HG02759 (cell line): ENCODE data around the gene ESYT1.
"Not testable (repeated sequence)": the region's sequence is repeated elsewhere in the genome, so short reads cannot be mapped to it uniquely, and the experiment has no call there.

Experiments used
- ATAC-seq: cut with Tn5 transposase; IDR thresholded peaks from one replicate; pipeline ENCODE4 v1.9.1; 2021; ENCODE audit warnings: mild to moderate bottlenecking, moderate library complexity; ENCODE audit not compliant: unreplicated experiment

Gene ESYT1

GRCh38 chr12:56154246-56154771 is 26.2 kb downstream of the ESYT1 start:
- ATAC-seq: no peak

- ATAC-seq: no peak
Observed at GRCh38 chr12:56154818-56155217, 26.8 kb downstream of the ESYT1 start.

- ATAC-seq: no peak
Observed at GRCh38 chr12:56155256-56155845, 27.3 kb downstream of the ESYT1 start.

- not testable (repeated sequence) for ATAC-seq
Observed at GRCh38 chr12:56156464-56157200, 28.6 kb downstream of the ESYT1 start.

DNA sequence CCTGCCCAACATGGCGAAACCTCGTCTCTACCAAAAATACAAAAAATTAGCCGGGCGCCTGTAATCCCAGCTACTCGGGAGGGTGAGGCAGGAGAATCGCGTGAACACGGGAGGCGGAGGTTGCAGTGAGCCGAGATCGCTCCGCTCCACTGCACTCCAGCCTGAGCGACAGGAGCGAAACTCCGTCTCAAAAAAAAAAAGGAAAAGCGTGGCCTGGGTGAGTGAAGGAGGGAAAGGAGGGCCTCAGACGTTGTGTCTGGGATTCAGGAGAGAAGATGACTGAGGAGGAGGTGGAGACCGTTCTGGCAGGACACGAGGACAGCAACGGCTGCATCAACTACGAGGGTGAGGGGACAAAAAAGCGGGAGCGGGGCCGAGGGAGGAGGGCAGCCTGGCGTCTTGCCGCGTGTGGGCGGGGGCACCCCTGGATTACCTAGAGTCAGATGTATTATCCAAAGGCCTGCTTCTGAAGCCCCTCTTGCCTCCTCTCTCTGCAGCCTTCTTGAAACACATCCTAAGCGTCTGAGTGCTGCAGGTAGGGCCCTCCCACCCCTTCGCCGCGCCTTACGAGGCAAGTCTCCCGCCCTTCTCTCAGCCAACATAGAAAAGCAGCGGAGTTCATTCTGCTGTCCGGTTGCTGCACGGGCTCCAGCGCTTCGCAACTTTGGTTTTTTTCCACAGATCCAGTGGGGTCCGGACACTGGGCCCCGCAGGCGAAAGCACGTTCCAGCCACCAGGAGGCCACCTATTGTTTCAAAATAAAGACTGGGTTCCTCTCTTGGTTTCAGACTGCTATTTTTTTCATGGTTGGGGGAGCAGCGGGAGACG is 29.3 kb downstream of the ESYT1 start:
- ATAC-seq: peak; percentile 34

GRCh38 chr12:56158029-56158925 is 30.2 kb downstream of the ESYT1 start, which contains the start of gene MYL6:
Gene MYL6 (plus strand): TSS chr12:56158359. CDS start chr12:56158402, 43 bp downstream.
- ATAC-seq: peak; percentile 89

GRCh38 chr12:56158926-56159461 is 30.9 kb downstream of the ESYT1 start:
- no peak for ATAC-seq

DNA sequence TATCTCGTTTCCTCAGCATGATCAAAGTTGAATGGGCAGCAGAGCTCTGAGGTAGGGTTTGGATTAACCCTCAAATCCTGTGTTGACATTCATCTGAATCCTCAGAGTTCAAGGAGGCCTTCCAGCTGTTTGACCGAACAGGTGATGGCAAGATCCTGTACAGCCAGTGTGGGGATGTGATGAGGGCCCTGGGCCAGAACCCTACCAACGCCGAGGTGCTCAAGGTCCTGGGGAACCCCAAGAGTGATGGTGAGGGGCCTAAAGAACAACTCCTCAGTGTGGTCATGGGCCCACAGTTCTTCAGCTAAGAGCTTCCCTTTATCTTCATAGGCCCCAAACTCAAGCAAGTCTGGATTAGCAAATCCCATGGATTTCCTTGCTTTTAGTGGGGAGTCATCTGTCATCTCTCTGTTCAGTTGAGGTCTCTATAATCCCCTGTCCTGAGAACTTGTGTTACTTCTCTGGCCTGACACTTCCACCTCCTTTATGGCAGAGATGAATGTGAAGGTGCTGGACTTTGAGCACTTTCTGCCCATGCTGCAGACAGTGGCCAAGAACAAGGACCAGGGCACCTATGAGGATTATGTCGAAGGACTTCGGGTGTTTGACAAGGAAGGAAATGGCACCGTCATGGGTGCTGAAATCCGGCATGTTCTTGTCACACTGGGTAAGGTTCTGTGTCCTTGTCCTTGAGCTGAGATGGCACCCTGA is 31.6 kb downstream of the ESYT1 start:
- ATAC-seq: no peak

DNA sequence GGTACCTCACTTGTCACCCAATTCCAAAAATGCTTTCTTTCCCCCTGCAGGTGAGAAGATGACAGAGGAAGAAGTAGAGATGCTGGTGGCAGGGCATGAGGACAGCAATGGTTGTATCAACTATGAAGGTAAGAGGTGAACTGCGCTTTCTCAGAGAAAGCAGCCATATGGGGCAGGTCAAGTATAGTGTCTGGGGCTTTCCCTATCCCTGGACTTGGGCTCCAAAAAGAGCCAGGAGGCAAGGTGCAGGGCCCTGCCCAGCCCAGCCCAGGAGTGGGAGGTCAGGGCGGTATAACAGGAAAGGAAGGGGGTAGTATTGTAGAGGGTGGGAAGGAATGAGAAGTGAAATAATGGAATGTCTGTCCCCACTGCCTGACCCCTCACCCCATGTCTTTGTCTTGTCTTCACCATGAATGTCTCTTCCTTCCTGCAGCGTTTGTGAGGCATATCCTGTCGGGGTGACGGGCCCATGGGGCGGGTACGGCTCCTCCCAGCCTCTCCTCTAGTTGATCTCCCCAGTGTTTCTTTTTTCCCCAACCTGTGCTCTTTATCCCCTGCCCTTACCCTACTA is 32.2 kb downstream of the ESYT1 start:
- ATAC-seq: no peak

- no peak for ATAC-seq
Observed at GRCh38 chr12:56160894-56161689, 33.0 kb downstream of the ESYT1 start.

GRCh38 chr12:56161690-56162351 is 33.8 kb downstream of the ESYT1 start:
- ATAC-seq: no peak

DNA sequence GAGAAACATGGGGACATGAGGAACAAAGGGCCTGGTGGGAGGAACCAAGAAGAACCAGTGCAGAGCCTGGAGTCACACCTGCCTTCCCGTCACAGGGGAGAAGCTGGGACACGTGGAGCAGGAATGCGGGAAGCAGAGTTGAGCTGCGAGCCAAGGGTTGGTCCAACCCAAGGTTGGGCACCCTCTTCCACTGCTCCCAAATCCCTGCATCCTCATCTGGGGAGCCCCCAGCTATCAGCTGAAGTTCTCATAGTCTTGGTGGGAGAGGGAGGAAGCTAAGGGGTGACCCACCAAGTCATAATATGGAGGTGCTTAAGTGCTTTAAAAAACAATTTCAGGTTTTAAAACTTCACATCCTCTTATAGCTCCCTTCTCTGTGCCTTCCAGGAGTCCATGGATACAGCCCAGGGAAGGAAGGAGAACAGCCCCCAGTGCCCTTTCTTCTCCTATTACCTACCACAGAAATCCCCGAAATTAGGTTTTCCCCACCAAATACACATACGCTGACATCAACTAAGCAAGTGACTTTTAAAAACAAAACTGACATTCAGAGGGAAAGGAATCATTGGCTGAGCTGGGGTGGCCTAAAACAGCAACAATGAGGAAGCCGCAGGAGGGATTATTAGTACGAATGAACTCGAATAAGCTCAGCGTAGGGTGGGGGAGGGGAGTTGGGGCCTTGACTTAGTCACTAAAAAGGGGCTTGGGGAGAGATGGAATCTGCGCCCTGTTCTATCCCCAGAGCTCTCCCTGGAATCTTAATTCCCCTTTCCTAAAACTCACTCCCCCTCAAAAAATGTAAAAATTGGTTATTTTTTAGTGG is 34.6 kb downstream of the ESYT1 start:
- no peak for ATAC-seq

GRCh38 chr12:56163533-56164344 is 35.7 kb downstream of the ESYT1 start:
- no peak for ATAC-seq

DNA sequence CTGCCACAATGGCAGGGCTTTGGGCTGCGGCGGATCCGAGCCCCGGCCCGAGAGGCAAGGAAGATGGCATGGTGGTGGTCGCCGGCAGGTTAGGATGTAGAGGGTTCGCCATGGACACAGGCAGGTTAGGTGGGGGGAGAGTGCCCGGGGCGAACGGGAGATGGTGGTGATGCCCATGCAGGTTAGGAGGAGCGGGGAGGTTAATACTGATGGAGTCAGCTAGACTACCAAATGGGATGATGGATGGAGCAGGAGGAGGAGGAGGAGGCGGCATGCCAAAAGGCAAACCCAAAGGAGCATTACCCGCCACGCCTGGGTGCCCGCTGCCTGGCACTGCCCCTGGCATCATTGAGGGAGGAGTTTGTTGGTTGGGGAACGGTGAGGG is 36.3 kb downstream of the ESYT1 start:
- no peak for ATAC-seq

GRCh38 chr12:56165369-56165768 is 37.3 kb downstream of the ESYT1 start:
- ATAC-seq: no peak

DNA sequence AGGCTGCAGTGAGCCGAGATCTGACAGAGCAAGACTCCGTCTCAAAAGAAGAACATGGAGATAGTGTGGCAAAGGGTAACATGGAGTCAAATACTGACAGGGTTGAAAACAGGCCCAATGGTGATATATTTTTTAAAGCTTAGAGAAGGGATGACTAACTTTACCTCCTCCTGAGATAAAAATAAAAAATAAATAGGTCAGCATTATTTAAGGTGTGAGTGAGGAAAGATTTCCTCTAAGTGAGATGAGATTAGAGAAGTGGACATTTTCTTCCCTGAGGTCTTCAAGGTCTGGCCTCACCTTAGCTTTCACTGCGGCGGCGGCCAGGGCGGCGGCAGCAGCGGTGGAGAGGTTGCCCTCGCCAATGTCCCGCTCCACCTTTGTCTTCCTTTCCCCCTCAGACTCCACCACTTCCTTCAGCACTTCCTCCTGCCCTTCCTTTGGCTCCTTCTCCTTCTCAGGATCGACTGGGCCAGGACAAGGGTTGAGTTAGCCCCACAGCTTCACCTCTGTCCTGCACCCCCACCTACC is 41.2 kb downstream of the ESYT1 start:
- no peak for ATAC-seq
